NCI-H1436 (cell line): Measurements from ENCODE around the gene GOLGA7B.

ENCODE experiments used
- DNase-seq: peaks from one replicate; lab custom pipeline; 2025; lab: John Stamatoyannopoulos, UW

GOLGA7B gene

DNA sequence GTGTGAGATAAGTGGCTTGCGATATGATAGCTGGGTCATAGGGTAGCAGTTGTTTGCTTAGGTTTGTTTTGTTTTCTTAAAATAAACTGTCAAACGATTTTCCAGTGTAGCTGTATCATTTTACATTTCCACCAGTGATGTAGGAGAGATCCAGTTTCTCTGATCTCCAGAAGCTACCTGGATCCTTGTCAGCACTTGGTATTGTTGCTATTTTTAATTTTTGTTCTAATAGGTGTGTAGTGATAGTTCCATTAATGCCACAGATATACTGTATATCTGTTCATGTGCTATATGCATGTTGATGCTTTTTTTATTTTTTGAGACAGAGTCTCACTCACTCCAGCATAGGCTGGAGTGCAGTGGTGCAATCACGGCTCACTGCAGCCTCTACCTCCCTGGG is 44.4 kb downstream of the GOLGA7B start:
- DNase-seq = no peak

DNA sequence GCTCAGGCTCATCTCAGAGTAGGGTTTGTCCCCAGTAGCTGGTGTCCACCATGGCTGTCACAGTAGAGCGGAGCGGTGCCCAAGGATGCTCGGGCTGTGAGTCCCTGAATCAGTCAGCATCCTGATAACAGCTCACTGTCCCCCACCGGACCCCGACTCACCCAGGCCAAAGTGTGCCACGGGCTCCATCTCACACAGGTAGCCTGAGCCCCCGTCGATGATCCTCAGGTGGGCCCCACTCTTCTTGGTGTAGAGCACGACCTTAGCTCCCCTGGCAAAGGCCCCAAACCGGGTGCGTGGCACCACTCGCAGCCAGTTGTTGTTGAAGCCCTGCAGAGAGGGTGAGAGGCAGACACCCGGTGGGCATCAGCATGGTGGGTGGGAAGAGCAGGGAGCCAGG is 45.4 kb downstream of the GOLGA7B start:
- no peak for DNase-seq

DNA sequence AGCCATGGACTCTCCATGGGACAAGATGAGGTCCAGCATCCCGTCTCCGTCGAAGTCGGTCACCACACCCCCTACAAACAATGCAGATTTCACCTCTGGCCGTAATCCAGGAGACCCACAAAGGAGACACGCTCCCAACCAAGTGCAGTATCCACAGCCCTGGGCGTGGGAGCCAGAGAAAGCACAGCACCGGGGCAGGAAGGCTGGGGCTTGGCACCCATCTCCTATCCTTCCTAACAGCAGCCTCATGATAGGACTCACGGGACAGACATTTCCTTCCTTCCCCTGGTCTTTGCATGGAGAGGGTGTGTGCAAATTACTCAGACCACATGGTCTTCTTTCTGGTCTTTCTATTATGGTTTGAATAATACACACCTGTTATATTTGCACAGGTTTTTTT is 46.3 kb downstream of the GOLGA7B start:
- no peak for DNase-seq

DNA sequence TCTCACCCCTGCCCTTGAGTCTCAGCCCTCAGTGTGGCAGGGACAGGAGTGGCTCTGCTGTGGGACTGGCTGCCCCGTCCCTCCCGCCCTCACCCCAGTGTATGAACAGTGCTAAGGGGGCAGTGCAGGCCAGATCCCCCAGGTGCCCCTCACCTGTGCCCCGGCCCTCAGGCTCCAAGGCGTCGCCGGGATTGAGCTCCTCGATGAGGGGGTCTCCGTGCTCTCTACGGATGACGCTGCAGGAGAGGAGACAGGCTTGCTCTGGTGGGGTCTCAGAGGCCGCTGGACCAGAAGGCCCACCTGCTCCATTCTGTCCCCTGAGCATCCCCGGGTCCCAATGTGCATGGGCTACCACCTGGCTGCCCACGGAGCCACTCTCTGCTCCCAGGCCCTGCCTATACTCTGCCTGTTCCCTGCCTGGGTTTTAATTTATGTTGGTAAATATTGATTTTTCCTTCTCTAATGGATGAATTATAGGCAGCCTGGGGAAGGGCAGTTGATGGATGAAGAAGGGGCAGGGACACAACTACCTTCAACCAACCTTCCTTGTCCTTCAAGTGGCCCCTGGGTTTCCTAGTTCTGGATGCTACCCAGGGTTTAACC is 47.2 kb downstream of the GOLGA7B start:
- no peak for DNase-seq

DNA sequence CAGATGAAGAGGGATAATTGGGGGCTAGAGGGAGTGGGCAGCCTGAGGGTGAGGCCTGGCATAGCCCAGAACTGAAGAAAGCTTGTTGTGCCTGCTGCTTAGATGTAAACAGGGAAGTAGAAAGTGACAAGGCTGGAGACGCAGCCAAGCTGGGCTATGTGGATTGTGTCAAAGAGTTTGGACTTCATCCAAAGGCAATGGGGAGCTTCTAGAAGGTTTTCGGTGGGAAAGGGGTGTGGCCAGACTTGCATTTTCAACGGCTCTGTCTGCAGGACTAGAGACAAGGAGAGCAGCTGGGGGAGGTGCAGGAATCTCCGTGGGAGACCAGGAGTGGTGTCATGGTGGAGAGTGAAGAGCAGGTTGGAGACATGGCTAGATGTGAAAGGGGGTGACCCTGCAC is 48.8 kb downstream of the GOLGA7B start:
- DNase-seq = no peak

DNA sequence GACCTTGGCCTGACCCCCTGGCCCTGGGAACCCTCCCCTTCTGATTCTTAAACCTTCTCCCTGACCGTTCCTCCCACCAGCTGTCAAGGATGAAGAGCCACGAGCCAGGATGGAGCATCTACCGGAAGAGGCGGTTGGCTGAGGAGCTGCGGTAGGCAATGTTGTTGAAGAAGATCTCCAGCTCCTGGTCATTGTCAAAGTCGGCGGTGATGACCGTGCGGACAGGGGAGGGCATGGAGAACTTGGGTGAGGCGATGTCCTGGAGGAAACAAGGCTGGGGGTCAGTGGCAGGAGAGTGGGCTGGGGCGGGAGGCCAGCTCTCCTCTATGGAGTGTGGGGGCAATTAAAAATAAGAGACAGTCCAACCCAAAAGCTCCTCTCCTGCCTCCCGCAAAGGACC is 51.7 kb downstream of the GOLGA7B start:
- no peak for DNase-seq

DNA sequence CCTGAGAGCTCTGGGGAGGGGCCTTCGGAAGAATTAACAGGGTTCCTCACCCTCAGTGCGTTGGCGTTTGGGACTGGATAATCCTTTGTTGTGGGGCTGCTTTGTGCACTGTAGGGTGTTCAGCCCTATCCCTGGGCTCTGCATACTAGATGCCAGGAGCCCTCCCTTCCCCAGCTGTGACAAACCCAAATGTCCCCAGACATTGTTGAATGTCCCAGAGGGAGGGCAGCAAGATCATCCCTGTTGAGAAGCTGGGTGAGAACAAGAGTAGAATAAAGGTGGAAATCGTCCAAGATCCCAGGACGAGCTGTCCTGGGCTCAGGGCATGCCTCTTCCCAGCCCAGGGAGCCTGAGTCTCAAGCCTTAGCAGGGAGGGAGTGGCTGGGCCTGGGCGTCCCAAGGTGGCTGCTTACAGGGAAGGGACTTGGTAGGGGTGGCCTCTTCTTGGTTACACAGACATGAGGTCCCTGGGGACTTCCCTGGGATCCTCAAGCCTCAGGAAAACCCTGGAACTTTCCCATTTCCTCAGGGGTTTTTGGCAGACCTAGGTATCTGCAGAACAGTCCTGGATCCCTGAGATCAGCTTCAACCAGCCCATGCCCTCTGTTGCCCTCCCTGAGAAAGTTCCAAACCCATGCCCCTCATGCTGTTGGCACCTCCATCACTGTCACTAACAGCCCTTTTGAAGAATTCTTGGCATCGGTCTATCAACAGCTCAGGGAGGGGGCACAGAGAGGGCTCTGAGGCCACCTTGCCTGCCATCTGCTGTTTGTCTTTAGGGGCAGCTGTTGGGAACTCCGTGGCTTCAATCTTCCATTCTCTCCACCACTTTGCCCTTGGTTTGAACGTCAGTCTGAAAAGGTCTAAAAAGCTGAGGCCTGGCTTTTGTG is 53.7 kb downstream of the GOLGA7B start:
- no peak for DNase-seq

DNA sequence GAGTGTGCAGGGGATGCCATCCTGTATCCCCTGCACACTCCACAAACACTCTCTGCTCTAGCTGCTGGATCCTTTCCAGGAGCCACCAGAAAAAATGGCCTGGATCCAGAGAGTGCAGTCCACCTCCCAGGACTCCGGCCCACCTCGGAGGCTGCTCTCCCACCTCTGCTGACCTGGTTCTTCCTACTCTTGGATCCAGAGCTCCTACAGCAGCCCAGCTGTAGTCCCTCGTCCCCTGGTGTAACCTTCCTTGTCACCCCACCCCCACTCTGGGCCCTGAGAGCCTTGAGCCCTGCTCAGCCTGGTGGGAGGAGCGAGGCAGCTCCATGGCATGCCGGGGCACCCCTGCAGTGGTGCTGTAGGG is 54.4 kb downstream of the GOLGA7B start:
- no peak for DNase-seq

DNA sequence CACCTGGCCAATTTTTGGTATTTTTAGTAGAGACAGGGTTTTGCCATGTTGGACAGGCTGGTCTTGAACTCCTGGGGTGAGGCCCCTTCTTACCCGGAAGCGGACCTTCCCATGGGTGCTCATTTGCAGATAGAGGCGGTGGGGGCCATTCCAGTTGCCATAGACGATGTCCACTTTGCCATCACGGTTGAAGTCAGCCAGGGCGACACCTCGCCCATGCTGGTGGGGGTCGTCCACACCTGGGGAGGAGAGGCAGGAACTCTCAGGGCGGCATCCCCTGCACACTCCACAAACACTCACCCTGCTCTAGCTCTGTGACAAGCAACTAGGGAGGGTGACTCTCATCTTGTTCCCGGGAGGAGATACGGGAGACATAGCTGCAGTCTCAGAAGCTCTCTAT is 54.9 kb downstream of the GOLGA7B start:
- DNase-seq = no peak

DNA sequence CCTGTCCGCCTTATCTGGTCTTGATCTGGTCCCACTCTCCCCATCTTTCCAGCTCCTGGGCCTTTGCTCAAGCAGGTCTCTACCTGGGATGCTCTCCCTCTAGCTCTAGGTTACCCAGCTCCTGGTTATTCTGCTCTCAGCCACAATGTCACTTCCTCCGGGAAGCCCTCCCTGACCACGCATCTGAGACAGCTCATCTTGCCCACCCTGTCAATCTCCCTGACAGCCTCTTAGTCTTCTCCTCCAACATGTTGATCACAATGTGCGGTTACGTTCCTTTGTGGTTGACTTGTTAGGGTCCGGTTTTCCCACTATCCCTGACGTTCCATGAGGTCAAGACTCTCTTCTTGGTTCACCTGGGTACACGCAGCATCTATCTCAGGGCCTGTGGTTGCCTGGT is 55.6 kb downstream of the GOLGA7B start:
- DNase-seq = no peak

DNA sequence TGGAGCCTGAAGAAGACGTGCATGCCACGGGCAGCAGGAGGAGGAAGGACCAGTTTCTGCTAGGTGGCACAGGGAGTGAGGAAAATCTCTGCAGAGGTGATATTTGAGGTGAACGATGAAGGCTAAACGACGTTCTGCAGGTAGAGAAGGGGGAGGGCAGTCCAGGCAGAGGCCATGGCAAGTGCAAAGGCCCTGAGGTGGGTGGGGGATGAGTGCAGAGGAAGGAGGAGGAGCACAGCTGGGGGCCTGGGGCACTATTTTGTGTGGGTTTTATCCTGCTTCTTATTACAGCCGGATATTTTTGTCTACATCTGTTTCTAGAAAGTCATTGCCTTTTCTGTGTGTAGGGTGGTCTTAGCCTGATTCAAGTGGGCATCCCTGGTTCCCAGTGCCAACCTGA is 57.6 kb downstream of the GOLGA7B start:
- DNase-seq = no peak

DNA sequence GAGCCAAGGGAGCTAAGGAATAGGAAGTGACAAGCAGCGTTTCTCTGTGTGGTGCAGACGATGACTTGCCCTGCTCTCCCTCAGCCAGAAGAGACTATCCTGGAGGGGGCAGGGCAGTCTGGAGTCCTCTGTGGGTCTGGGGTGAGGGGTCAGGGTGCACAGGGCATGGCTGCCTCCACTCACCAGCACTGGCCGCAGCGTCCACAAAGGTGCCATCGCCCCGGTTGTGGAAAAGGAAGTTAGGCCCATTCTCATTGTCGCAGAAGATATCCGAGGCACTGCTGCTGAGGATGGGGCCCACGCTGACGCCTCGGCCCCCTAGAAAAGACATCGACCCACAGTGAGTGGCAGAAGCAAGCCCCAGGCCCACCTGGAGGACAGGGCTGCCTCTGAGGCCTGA is 58.2 kb downstream of the GOLGA7B start:
- no peak for DNase-seq

DNA sequence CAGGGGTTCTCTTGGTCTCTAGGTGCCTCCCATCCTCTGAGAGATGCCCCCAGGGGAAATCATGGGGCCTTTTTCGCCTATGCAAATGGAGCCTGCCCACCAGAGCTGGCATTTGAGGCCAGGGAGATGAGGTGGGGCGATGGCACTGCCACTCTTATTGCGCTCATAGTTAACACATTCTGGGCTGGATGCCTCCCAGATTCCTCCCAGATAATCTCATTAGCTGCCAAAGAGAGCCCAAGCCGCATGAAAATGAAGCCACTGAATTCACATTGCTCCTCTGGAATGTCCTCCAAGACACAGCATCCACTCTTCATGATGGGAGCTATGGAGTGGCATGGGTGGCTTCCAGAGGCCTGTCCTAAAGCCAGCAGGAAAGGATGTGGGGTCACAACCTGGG is 61.0 kb downstream of the GOLGA7B start:
- no peak for DNase-seq

DNA sequence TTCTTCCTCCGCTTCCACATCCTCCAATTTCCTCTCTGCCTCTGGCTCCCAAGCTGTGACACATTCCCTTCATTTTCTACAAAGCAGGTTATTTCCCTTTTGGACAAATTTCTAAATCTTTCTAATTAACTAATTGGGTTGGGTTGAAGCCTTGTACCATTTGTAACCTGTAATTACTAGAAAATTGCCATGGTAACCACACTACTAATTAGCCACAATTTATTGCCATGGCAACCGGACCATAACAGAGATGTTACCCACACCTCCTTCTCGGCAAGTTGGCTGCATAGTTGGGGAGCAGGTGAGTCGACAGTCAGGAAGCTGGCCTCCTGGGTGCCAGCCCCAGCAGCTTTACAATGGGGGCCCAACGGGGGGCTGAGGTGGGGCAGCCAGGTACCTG is 61.6 kb downstream of the GOLGA7B start:
- peak; percentile 40 for DNase-seq

DNA sequence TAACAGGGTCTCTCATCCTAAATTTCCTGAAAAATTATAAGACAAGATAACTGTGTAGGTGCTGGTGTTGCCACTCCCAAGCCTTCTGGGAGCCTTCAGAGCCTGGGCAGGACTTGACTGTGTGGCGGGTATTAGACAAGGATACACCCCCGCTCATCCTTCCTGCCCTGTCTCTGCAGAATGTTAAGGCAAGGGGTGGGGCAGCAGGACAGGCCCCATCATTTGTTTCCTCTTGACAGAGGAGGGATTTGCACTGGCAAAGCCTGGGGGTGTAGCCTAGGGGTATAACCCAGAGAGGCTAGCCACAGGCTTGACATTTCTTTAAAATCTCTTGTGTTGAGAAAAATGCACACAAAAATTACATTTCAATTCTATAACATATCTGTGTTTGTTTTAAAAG is 63.5 kb downstream of the GOLGA7B start:
- no peak for DNase-seq

DNA sequence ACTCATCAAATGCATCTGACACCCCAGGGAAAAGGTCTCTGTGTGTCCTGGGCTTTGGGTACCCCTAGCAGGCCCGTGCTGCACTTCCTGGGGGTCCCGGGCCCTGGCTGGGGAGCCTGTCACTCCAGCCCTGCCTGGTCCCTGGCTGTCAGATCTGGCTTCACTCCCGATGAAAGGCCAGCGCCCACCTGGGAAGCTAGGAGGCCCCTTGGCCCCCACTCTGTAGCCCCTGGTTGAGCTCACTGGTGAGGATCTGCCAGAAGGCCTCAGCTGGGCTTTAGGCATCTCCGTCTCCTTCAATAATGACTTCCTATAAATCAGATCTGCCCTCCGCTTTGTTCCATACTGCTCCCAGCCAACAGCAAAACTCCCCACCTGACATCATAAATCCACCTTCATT is 64.0 kb downstream of the GOLGA7B start:
- DNase-seq = no peak

DNA sequence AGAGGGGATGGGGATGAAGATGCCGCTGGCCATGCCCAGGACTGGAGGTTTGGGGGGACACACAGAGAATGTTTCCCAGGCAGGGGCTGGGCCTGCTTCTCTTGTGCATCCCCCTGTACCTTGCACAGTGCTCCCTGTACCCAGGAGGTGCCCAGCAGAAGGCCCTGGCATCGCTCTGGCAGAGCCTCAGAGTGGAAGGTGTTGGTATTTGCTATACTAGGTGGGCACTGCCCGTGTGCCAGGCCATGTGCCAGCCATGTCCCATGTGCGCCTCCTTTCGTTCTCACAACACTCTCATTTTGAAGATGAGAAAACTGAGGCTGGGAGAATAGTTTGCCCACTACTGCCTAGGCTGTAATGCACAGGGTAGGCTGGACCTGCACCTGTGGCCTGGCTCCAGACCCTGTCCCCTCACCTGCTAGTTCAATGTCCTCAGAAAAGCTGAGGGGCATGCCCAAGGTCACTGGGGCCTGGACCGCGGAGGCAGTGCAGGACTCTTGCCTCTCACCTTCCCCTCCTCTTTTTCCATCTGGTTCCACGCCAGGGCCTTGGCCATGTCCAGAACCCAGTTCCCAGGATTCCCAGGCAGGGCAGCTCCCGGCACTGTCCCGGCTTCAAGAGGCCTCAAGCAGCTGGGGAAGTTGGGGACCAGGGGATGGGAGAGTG is 64.7 kb downstream of the GOLGA7B start:
- no peak for DNase-seq

DNA sequence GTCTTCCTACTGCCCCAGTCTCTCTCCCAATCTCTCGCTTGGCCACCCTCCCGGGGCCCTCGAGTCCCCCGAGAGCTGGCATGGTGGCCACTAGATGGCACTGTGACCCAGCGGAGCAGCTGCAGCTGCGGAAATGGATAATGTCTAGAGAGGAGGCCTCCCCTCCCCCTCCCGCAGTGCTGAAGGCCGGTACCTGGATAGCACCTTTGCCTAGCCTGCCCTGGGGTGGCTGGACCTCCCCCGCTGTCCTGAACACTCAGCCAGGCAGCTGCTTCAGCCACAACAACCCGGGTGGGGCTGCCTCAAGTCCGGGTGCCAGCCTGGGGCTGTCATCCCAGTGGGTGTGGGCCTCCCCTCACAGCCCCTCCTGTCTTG is 65.2 kb downstream of the GOLGA7B start:
- DNase-seq = peak; percentile 80

DNA sequence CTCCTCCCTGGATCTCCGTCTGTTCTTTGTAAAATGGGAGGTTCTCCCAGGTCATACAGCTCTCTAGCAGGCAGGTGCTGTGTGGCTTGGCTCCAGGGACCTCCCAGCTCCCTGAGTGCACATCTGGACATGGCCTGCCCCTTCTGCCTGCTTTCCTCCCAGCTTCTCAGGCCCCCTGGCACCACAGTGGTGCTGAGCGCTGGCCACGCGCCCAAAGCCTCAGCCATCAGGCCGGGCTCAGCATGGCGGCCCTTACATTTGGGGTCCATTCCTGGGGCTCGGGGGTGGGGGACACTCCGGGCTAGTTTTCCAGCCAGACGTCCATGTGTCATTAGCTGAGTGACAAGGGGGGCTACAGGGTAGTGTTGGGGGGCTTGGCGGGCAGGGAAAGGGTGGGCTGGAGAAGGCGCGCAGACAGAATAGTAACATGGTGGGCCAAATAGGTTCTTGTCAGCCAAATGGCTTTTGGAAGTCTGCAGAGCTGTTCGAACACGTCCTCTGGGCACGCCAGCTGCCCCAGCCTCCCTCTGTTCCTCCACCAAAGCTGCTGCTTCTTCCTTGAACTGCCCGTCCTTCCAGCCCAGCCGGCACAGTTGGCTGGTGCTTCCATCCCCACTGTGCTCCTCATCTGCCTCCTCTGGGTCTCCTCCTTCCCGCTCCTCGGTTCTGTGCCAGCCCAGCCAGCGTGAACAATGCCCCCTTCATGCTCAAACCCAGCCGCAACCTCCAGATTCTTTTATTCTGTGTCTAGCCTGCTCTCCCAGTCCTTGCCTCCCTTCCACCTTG is 65.9 kb downstream of the GOLGA7B start:
- no peak for DNase-seq

DNA sequence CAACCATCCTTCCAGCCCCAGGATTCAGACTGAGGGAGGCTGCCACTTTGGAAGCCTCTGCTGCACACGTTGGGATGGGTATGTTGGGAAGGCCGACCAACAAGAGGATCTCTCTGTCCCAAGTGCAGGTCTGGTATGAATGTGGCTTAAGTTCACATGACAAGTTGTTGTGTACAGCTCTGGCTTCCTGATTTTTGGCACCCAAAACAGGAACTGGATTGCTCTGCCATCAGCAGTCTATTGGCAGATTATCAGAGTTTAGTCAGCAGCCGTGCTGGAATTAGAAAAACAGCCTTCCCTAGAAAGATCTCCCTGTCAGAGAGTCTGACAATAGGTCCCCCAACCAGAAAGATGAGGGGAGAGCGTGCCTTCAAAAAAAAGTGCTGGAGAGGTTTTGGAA is 66.9 kb downstream of the GOLGA7B start:
- DNase-seq = no peak

DNA sequence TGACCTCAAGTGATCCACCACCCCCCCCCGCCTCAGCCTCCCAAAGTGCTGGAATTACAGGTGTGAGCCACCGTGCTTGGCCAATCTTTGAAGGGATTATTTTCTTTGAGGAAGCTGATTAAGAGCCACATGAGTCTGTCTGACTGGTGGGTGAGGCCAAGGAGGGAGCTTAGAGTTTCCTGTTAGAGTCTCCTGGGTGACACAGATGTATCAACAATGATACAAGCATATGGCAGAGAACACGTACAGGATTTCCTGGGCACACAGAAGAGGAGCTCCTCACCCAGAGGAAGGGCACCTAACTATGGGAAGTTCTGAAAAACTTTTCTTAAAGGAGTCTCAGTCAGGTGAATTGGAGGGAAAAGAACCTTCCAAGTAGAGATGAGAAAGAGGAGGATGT is 69.4 kb downstream of the GOLGA7B start:
- no peak for DNase-seq

DNA sequence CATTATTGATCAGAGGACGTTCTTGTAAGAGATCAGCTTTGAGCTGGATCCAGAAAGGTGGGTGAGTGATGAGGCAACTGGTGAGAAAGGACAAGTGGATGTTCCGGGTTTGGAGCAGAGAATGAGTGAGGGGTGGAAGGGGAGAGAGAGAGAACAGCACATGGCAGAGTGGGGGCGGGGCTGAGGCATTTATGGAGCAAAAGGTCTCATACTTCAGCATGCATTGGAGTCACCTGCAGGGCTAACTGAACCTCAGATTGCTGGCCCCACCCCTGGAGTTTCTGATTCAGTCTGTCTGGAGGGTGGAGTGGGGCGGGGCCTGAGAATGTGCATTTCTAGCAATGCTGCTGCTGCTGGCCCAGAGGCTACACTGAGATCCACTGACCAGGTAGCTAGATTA is 71.2 kb downstream of the GOLGA7B start:
- no peak for DNase-seq
